ENCODE data around the gene B4GALT6.
"Not testable (repeated sequence)": the region's sequence is repeated elsewhere in the genome, so short reads cannot be mapped to it uniquely, and the experiment has no call there.

Gene B4GALT6

GRCh38 chr18:31684279-31685096 is at the start of gene B4GALT6:
Gene B4GALT6 (minus strand): TSS chr18:31684581. CDS start chr18:31684426, 155 bp downstream.
- DNase-seq (ENCODE audit: low read depth in 3 of 3, low spot score in 1 of 3), result no peak

GRCh38 chr18:31731628-31732027 is 47.2 kb upstream of the B4GALT6 start:
- DNase-seq (ENCODE audit: low read depth in 3 of 3, low spot score in 1 of 3), result no peak

- DNase-seq (ENCODE audit: low read depth in 3 of 3, low spot score in 1 of 3), result not testable (repeated sequence)
Observed at GRCh38 chr18:31729196-31729595, 44.8 kb upstream of the B4GALT6 start.

- DNase-seq (ENCODE audit: low read depth in 3 of 3, low spot score in 1 of 3), result no peak
Observed at GRCh38 chr18:31723990-31724711, 39.8 kb upstream of the B4GALT6 start.

GRCh38 chr18:31723639-31723989 is 39.2 kb upstream of the B4GALT6 start:
- DNase-seq (ENCODE audit: low read depth in 3 of 3, low spot score in 1 of 3), result no peak

GRCh38 chr18:31722369-31722957 is 38.1 kb upstream of the B4GALT6 start:
- peak; percentile 12 to 56 (median 27) for DNase-seq (ENCODE audit: low read depth in 3 of 3, low spot score in 1 of 3)

- no peak for DNase-seq (ENCODE audit: low read depth in 3 of 3, low spot score in 1 of 3)
Observed at GRCh38 chr18:31721601-31722000, 37.2 kb upstream of the B4GALT6 start.

- no peak for DNase-seq (ENCODE audit: low read depth in 3 of 3, low spot score in 1 of 3)
Observed at GRCh38 chr18:31720867-31721266, 36.5 kb upstream of the B4GALT6 start.

GRCh38 chr18:31719363-31720006 is 35.1 kb upstream of the B4GALT6 start:
- DNase-seq (ENCODE audit: low read depth in 3 of 3, low spot score in 1 of 3), result no peak

- DNase-seq (ENCODE audit: low read depth in 3 of 3, low spot score in 1 of 3), result no peak
Observed at GRCh38 chr18:31718386-31718785, 34.0 kb upstream of the B4GALT6 start.

- DNase-seq (ENCODE audit: low read depth in 3 of 3, low spot score in 1 of 3), result no peak
Observed at GRCh38 chr18:31716362-31716761, 32.0 kb upstream of the B4GALT6 start.

GRCh38 chr18:31711365-31712172 is 27.2 kb upstream of the B4GALT6 start:
- DNase-seq (ENCODE audit: low read depth in 3 of 3, low spot score in 1 of 3), result no peak

GRCh38 chr18:31710826-31711225 is 26.4 kb upstream of the B4GALT6 start:
- DNase-seq (ENCODE audit: low read depth in 3 of 3, low spot score in 1 of 3), result no peak

- no peak for DNase-seq (ENCODE audit: low read depth in 3 of 3, low spot score in 1 of 3)
Observed at GRCh38 chr18:31707815-31708214, 23.4 kb upstream of the B4GALT6 start.

- no peak for DNase-seq (ENCODE audit: low read depth in 3 of 3, low spot score in 1 of 3)
Observed at GRCh38 chr18:31702449-31702848, 18.1 kb upstream of the B4GALT6 start.

- DNase-seq (ENCODE audit: low read depth in 3 of 3, low spot score in 1 of 3), result no peak
Observed at GRCh38 chr18:31701744-31702143, 17.4 kb upstream of the B4GALT6 start.

- DNase-seq (ENCODE audit: low read depth in 3 of 3, low spot score in 1 of 3), result no peak
Observed at GRCh38 chr18:31700990-31701389, 16.6 kb upstream of the B4GALT6 start.

GRCh38 chr18:31697351-31698298 is 13.2 kb upstream of the B4GALT6 start:
- no peak for DNase-seq (ENCODE audit: low read depth in 3 of 3, low spot score in 1 of 3)

- no peak for DNase-seq (ENCODE audit: low read depth in 3 of 3, low spot score in 1 of 3)
Observed at GRCh38 chr18:31695989-31696388, 11.6 kb upstream of the B4GALT6 start.

GRCh38 chr18:31694297-31694696 is 9.9 kb upstream of the B4GALT6 start:
- DNase-seq (ENCODE audit: low read depth in 3 of 3, low spot score in 1 of 3), result no peak
